Adipose tissue (tissue), 3 donors: ENCODE measurements around the gene ZBP1. TPM values are rescaled to one million over a fixed set of nuclear protein-coding genes. Genes with fewer than 3 reads are reported as not detected.

Experiments
- H3K27ac ChIP-seq: one replicate; pipeline ENCODE4 v1.5.1; 2013; ENCODE audit warnings: low read depth, low read length
- WGBS, 3 donors: extraction: QIAGEN DNeasy Blood & Tissue Kit; methylation state at CpG; one replicate each; pipeline ENCODE4 v1.1.7; 2013; 5-methylcytosine and 5-hydroxymethylcytosine counted together
- polyA plus RNA-seq, 3 donors: library from polyadenylated mRNA; stranded (reverse); fragments of 200-250 nt; gene quantifications; one replicate each; pipeline ENCODE4 v1.2.3, GENCODE V29; 2013
- donor health status: healthy with polysubstance abuse.
- donor health status: Bipolar disorder and iron deficiency.
- donor health status: healthy.

ZBP1 gene
- polyA plus RNA-seq, 3 donors = 0.15 to 1.2 (median 0.58) TPM

GRCh38 chr20:57559658-57560553, 60.3 kb downstream of the ZBP1 start:
- H3K27ac ChIP-seq = no peak overlapping the region
- 70 to 77% (median 70%) methylated on average over 8 of the region's 8 CpGs for WGBS, 3 donors

- 87 to 91% (median 89%) methylated on average over 10 of the region's 10 CpGs for WGBS, 3 donors
- H3K27ac ChIP-seq = no peak overlapping the region
These were observed 61.0 kb downstream of the ZBP1 start for GRCh38 chr20:57559289-57559634.

- WGBS, 3 donors = 48 to 76% (median 61%) methylated on average over 15 of the region's 15 CpGs
These were observed 61.5 kb downstream of the ZBP1 start for GRCh38 chr20:57558614-57559288.

GRCh38 chr20:57557926-57558613, 62.2 kb downstream of the ZBP1 start:
- 60 to 78% (median 76%) methylated on average over 9 of the region's 9 CpGs for WGBS, 3 donors
- no peak overlapping the region for H3K27ac ChIP-seq

More at GRCh38 chr20:57558614-57559288, 61.5 kb downstream of the ZBP1 start:
- no peak overlapping the region for H3K27ac ChIP-seq

- WGBS, 3 donors = 64 to 90% (median 85%) methylated on average over 3 of the region's 3 CpGs
- no peak overlapping the region for H3K27ac ChIP-seq
These were observed 63.3 kb downstream of the ZBP1 start for GRCh38 chr20:57556980-57557274.

GRCh38 chr20:57555457-57556184, 64.6 kb downstream of the ZBP1 start:
- H3K27ac ChIP-seq = no peak overlapping the region
- whole genome bisulfite sequencing, 3 donors = 52 to 79% (median 73%) methylated on average over 11 of the region's 11 CpGs

Other genes with a start within 250 kb of the ZBP1 start
- 10 to 100 TPM in 2 of 3 donors, 1 to 10 TPM in 1; 9.9 to 17.3 (median 10.1) TPM for gene RBM38, start 229.0 kb downstream of the ZBP1 start, polyA plus RNA-seq
- under 1 TPM in 2 of 3 donors, not detected in 1; 0.04 to 0.11 TPM for gene CTCFL, start 95.3 kb downstream of the ZBP1 start, polyA plus RNA-seq
- 100 to 1,000 TPM in 1 of 3 donors, 10 to 100 TPM in 2; 20.8 to 161 (median 49.9) TPM for gene PCK1, start 59.3 kb downstream of the ZBP1 start, polyA plus RNA-seq
- 100 to 1,000 TPM in 1 of 3 donors, 10 to 100 TPM in 2; 15.0 to 134 (median 22.1) TPM for gene PMEPA1, start 89.6 kb upstream of the ZBP1 start, polyA plus RNA-seq